GM21825 (cell line): Measurements from ENCODE around the gene CD6.
A peak's percentile ranks its signal among the peaks of the same experiment; 100 is the strongest.
"Not testable (repeated sequence)": the region's sequence is repeated elsewhere in the genome, so short reads cannot be mapped to it uniquely, and the experiment has no call there.

Experiments
- ATAC-seq: cut with Tn5 transposase; IDR thresholded peaks from one replicate; pipeline ENCODE4 v1.9.1; 2021; ENCODE audit warnings: mild to moderate bottlenecking, moderate library complexity; ENCODE audit not compliant: unreplicated experiment

Gene CD6

GRCh38 chr11:60951904-60952741 lies 19.4 kb upstream of the CD6 start, which contains the start of gene SLC15A3:
SLC15A3 (minus strand) TSS chr11:60952176; CDS start chr11:60951551, 625 bp downstream.
- ATAC-seq: peak; percentile 63

DNA sequence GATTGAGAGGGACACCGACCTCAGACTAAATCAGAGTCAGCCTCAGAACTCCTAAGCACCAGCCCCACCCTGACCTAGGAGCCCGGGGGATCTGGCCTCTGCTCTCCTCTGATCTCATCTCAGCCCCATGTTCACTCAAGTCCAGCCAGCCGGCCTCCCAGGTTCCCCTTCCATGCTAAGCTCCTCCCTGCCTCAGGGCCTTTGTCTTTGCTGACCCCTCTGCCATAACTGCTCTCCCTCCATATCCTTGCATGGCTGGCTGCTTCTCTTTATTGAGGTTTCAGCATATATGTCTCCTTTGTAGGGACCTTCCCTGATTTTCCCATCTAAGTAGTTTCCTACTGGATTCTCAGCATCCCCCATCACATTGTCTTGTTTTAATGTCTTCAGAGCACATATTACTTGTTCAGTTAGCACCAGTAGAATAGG lies 18.7 kb upstream of the CD6 start:
- no peak for ATAC-seq

GRCh38 chr11:60953781-60954180 lies 17.7 kb upstream of the CD6 start:
- ATAC-seq: no peak

GRCh38 chr11:60954421-60954820 lies 17.1 kb upstream of the CD6 start:
- no peak for ATAC-seq

DNA sequence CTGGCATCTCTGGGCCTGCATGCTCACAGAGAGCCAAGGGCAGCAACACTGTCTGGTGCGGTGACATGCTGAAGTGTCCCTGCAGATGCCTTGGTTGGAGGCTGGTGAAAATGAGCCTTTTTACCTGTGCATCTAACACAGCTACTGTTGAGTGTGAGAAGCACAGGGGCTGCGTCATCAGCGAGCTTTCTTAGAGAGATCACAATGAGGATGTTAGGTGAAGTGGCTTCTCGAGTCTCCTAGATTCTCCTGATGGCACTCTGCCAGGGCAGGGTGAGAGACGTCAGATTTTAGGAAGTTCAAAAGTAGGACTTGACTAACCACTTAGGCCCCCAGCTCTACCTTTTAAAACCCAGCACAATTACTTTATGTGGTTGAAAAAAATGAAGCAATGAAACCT lies 15.9 kb upstream of the CD6 start:
- ATAC-seq: no peak

DNA sequence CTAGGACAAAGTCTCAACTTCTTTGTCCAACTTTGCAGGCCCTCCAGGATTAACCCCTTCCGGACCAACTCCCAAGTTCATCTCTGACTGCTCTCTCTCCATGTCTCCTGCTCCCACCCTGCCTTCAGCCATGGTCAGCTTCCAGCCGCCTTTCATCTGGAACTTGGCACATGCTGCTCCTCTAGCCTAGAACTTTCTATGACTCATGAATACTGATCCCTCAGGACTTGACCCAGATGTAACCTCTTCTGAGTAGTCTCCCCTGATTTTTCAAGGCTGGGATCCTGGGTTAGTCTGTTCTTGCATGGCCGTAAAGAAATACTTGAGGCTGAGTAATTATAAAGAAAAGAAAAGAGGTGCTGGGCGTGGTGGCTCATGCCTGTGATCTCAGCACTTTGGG lies 14.3 kb upstream of the CD6 start:
- ATAC-seq: no peak

- ATAC-seq: no peak
Observed at GRCh38 chr11:60959431-60959830, 12.0 kb upstream of the CD6 start.

DNA sequence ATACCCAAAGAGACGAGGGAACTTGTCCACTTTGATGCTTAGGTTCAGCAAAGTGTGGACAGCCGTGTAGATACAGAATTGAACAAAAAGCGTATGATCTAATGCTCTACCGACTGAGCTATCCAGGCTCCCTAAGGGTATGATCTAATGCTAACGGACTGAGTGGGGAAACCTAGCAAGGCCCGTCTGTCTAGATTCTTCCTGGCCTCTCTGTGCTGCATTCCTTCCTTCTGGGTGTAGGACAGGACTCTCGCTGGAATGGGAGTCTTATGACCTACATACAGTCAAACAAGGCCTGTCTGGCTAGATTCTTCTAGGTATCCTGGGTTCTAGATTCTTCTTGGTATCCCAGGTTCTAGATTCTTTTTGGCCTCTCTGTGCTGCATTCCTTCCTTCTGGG lies 11.1 kb upstream of the CD6 start:
- no peak for ATAC-seq

DNA sequence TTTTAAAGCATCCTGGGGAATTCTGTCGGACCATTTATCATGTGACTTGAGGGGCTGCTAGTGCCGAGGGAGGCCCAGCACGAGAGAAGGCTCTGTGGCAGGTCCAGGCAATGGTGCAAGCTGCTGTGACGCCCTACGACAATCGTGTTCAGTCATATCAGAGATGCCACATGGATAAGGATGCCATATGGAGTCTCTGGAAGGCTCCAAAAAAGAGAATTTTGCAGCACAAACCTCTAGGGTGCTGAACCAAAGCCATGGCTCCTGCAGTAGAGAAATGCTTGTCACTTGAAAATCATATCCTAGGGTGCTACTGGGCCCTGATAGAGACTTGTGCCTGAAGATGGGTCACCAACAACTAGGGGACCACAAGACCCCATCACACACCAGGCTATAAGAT lies 6.7 kb upstream of the CD6 start:
- ATAC-seq: no peak

DNA sequence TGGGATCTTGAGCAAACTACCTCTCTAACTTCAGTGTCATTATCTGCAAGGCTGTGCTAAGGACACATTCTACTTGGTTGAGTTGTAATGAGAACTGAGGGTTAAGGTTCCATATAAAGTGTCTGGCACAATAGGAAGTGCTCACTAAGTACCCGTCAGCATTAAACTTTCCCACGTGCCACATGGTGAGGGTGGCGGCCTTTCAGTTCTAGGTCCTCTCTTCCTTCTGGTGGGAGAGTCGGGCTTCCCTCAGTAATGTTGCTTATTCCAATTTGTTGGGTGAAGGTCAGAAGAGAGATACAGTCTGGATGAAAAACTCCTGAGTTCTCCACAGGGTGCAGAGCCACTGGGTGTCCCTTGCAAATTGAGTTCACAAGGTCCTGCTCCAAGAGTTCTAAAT lies 4.6 kb upstream of the CD6 start:
- ATAC-seq: no peak

- no peak for ATAC-seq
Observed at GRCh38 chr11:60968223-60968622, 3.3 kb upstream of the CD6 start.

DNA sequence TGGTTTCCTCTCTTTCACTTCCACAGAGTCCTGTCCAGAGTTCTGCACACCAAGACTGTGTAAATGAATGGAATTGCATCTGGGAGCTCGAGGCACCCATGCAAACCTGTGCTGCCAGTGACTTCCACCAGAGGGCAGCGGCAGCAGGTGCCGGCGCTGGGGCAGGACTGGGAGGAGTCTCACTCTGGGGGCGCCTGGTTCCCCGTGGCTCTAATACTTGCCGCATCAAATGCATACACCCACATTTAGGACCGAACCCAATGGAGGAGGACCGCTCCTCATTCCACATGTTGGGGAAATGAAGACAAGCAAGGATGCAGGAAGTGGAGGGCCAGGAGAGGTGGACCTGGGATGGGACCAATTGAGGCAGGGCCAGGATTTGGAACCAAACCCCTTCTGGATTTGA lies 1.1 kb upstream of the CD6 start:
- ATAC-seq: peak; percentile 61

GRCh38 chr11:60970890-60971289 lies 590 bp upstream of the CD6 start:
- no peak for ATAC-seq

GRCh38 chr11:60972182-60973030 lies 926 bp downstream of the CD6 start:
- no peak for ATAC-seq

DNA sequence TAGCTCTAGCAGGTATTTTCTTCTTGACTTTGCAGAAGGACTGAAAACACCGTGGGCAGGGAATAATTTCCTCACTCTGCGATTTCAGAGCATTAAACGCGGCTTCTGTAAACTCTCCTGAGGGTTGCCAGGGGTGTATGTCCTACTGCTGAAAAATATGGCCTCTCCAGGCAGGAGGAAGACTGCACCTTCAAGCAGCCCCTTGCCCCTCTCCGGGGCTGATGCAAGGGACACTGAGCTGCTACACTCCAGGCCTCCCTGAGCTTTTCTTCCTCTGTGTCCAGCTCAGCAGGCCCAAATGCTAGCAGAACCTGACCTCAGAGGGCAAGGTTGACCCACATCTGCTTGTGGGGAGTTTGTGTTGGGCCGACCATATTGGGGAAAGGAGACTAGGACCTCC lies 2.2 kb downstream of the CD6 start:
- ATAC-seq: no peak

DNA sequence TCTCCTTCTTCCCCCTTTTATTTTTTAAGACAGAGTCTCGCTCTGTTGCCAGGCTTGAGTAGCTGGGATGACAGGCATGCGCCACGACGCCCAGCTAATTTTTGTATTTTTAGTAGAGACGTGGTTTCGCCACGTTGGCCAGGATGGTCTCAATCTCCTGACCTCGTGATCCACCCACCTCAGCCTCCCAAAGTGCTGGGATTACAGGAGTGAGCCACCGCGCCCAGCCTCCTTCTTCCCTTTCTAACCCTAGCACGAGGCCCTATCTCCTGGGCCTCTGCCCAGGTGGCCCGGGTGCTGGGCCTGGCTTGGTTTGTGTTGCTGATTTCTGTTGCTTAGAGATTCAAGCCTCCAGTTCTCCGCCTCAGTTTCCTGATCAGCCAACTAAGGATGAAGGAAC lies 2.8 kb downstream of the CD6 start:
- not testable (repeated sequence) for ATAC-seq

GRCh38 chr11:60974726-60975125 lies 3.2 kb downstream of the CD6 start:
- ATAC-seq: no peak

DNA sequence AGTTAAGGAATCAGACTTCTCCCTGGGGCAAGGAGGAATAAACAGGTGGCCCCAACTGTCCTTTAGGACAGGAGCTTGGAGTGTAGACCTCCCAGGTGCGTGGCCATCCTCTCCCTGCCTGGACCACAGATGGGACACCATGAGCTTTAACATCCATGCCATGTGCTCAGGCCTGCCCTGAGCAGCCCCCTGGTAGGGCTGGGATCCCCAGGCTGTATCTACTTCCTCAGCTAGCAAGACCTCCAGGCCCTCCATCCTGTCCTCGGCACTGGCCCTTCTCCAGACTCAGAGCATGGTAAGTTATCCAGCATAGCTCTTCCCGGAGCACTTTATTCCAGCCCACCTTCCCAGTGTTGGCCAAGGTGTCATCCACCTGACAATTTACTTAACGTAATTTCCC lies 5.7 kb downstream of the CD6 start:
- no peak for ATAC-seq

DNA sequence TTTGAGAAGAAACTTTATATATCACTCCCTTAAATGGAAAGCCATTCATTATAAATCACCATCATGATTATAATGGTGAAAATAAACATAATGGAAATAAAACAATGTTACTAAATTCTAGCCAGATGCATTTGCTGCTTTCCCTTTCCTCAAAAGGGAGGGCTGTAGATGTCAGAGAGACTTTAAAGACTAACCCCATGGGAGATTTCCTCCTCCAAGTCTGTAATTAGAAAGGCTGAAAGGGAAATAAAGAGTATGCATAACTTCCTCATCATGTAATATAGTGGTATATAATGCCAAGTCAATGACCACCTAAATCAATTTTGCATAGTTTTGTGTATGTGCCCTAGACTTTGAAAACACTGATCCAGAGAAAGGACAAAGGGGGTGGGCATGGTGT lies 6.4 kb downstream of the CD6 start:
- no peak for ATAC-seq

- ATAC-seq: no peak
Observed at GRCh38 chr11:60978546-60979380, 7.3 kb downstream of the CD6 start.

DNA sequence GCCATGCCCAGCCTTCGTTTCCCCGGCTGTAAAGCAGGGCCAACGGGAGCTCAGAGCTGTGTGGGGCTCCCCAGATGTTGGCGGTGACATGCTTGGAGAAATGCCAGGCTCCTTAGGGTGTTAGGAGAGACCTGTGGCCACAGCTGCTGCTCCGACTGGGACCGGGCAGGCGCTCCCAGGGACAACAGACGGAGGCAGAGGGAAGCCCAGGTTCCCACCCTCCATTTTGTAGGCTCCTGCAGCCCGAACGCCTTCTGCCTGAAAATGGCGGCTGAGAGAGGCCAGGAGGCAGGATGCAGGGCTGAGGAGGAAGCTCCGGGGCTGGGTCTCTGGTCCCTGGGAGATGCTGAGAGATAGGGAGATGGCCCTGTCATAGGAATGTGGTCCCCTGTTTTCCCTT lies 10.0 kb downstream of the CD6 start:
- ATAC-seq: no peak
